ENCODE measurements around the gene C2orf68. TPM values are rescaled to one million over a fixed set of nuclear protein-coding genes. Genes with fewer than 3 reads are reported as not detected.
"Not testable (repeated sequence)": the region's sequence is repeated elsewhere in the genome, so short reads cannot be mapped to it uniquely, and the experiment has no call there.

Gene C2orf68
- polyA plus RNA-seq, 1 of the 3 experiments (the other 2 are of a cell fraction) = 14.5 TPM

DNA sequence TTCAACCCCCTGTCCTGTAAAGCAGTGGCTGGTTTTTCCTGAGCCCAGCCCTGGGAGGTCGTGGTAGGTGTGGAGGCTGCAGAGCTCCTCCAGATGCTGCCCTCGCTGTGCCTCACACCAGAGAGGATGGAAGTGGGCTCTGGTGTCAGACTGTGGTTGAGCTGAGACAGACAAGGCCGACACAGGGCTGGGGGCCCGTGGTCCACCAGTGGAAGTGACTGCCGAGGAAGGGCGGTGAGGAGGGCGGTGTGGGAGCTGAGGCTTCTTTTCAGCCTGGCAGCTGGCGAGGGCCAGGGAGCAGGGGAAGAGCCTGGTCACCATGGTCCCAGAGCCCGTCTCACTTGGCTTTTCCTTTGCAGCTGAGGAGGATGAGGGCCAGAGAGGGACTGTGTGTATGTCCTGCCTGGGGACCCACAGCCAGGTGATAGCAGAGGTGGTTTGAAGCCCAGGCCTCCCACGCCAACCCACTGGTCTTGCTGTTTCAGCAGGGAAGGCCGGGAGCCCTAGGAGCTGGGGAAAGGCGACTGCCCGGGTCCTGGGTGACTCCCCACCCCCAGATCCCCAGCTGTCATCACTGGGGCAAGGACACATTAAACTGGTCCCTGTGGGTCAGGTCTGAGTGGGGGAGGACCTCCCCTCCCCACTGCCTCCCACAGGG, 47.6 kb upstream of the C2orf68 start:
- Histone ChIP-seq H4K20me1 (ENCODE audit: insufficient read depth) (0 out of 2 replicates have a peak, but pooled peaks cover 6% of the 10 kb centered on the region), H3K36me3 (replicated peaks in 1 of 2; ENCODE audit: control insufficient read depth in 1 of 2, insufficient read depth in 2 of 2, low read length in 1 of 2) (peaks cover 0 to 4% of the 10 kb centered on the region in 2 experiments), H3K9ac (no peak overlapping the region), H3K4me1 (ENCODE audit: control insufficient read depth in 1 of 2, insufficient read depth in 2 of 2, low read depth in 1 of 2, low read length in 1 of 2) (no peaks in the 10 kb centered on the region), H2AFZ (ENCODE audit: low read depth) (no peak overlapping the region), H3K4me2 (no peak overlapping the region), H3K4me3 (ENCODE audit: low read depth in 2 of 2, low read length in 1 of 2) (no peak overlapping the region), H3K79me2 (ENCODE audit: insufficient read depth) (no peaks in the 10 kb centered on the region), H3K9me3 (no peaks in the 10 kb centered on the region), H3K27me3 (ENCODE audit: insufficient read depth) (no peaks in the 10 kb centered on the region), H3K9me2 (no peaks in the 10 kb centered on the region), H3F3A (replicated peaks; ENCODE audit: insufficient read depth) (peaks cover 6% of the 10 kb centered on the region), H3K27ac (ENCODE audit: low read depth in 2 of 2, low read length in 1 of 2) (no peak overlapping the region)
- TF ChIP-seq RXRA (IDR thresholded peaks at IDR 0.05; ENCODE audit: borderline replicate concordance, low read depth) = no peak
- no peak for TF ChIP-seq RAD21 (IDR thresholded peaks at IDR 0.05; ENCODE audit: low read length)
- TF ChIP-seq, protein P1, sequence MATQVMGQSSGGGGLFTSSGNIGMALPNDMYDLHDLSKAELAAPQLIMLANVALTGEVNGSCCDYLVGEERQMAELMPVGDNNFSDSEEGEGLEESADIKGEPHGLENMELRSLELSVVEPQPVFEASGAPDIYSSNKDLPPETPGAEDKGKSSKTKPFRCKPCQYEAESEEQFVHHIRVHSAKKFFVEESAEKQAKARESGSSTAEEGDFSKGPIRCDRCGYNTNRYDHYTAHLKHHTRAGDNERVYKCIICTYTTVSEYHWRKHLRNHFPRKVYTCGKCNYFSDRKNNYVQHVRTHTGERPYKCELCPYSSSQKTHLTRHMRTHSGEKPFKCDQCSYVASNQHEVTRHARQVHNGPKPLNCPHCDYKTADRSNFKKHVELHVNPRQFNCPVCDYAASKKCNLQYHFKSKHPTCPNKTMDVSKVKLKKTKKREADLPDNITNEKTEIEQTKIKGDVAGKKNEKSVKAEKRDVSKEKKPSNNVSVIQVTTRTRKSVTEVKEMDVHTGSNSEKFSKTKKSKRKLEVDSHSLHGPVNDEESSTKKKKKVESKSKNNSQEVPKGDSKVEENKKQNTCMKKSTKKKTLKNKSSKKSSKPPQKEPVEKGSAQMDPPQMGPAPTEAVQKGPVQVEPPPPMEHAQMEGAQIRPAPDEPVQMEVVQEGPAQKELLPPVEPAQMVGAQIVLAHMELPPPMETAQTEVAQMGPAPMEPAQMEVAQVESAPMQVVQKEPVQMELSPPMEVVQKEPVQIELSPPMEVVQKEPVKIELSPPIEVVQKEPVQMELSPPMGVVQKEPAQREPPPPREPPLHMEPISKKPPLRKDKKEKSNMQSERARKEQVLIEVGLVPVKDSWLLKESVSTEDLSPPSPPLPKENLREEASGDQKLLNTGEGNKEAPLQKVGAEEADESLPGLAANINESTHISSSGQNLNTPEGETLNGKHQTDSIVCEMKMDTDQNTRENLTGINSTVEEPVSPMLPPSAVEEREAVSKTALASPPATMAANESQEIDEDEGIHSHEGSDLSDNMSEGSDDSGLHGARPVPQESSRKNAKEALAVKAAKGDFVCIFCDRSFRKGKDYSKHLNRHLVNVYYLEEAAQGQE (IDR thresholded peaks at IDR 0.05; ENCODE audit: low read depth, low read length) = no peak
- TF ChIP-seq, protein P2, sequence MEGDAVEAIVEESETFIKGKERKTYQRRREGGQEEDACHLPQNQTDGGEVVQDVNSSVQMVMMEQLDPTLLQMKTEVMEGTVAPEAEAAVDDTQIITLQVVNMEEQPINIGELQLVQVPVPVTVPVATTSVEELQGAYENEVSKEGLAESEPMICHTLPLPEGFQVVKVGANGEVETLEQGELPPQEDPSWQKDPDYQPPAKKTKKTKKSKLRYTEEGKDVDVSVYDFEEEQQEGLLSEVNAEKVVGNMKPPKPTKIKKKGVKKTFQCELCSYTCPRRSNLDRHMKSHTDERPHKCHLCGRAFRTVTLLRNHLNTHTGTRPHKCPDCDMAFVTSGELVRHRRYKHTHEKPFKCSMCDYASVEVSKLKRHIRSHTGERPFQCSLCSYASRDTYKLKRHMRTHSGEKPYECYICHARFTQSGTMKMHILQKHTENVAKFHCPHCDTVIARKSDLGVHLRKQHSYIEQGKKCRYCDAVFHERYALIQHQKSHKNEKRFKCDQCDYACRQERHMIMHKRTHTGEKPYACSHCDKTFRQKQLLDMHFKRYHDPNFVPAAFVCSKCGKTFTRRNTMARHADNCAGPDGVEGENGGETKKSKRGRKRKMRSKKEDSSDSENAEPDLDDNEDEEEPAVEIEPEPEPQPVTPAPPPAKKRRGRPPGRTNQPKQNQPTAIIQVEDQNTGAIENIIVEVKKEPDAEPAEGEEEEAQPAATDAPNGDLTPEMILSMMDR (IDR thresholded peaks at IDR 0.05) = no peak
- TF ChIP-seq, protein P3, sequence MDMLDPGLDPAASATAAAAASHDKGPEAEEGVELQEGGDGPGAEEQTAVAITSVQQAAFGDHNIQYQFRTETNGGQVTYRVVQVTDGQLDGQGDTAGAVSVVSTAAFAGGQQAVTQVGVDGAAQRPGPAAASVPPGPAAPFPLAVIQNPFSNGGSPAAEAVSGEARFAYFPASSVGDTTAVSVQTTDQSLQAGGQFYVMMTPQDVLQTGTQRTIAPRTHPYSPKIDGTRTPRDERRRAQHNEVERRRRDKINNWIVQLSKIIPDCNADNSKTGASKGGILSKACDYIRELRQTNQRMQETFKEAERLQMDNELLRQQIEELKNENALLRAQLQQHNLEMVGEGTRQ (IDR thresholded peaks at IDR 0.05; ENCODE audit: borderline replicate concordance, low read depth, low read length) = no peak
- TF ChIP-seq, protein P4, sequence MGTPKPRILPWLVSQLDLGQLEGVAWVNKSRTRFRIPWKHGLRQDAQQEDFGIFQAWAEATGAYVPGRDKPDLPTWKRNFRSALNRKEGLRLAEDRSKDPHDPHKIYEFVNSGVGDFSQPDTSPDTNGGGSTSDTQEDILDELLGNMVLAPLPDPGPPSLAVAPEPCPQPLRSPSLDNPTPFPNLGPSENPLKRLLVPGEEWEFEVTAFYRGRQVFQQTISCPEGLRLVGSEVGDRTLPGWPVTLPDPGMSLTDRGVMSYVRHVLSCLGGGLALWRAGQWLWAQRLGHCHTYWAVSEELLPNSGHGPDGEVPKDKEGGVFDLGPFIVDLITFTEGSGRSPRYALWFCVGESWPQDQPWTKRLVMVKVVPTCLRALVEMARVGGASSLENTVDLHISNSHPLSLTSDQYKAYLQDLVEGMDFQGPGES (IDR thresholded peaks at IDR 0.05; ENCODE audit: low read depth, low read length) = no peak
- TF ChIP-seq CHD2 (IDR thresholded peaks at IDR 0.05; ENCODE audit: low read length, partially characterized antibody) = no peak
- TF ChIP-seq, protein P5, sequence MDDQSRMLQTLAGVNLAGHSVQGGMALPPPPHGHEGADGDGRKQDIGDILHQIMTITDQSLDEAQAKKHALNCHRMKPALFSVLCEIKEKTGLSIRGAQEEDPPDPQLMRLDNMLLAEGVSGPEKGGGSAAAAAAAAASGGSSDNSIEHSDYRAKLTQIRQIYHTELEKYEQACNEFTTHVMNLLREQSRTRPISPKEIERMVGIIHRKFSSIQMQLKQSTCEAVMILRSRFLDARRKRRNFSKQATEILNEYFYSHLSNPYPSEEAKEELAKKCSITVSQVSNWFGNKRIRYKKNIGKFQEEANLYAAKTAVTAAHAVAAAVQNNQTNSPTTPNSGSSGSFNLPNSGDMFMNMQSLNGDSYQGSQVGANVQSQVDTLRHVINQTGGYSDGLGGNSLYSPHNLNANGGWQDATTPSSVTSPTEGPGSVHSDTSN (IDR thresholded peaks at IDR 0.05) = no peak
- TF ChIP-seq, protein P6, sequence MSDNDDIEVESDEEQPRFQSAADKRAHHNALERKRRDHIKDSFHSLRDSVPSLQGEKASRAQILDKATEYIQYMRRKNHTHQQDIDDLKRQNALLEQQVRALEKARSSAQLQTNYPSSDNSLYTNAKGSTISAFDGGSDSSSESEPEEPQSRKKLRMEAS (IDR thresholded peaks at IDR 0.05; ENCODE audit: low read depth) = no peak
- TF ChIP-seq TCF12 (IDR thresholded peaks at IDR 0.05) = no peak
- no peak for TF ChIP-seq FOSL2 (IDR thresholded peaks at IDR 0.05; ENCODE audit: borderline replicate concordance, low read depth)
- no peak for TF ChIP-seq GATA2 (CRISPR knock-in tag; IDR thresholded peaks at IDR 0.05)
- no peak for TF ChIP-seq MXI1 (IDR thresholded peaks at IDR 0.05; ENCODE audit: low read depth, low read length)
- no peak for TF ChIP-seq RFX5 (IDR thresholded peaks at IDR 0.05; ENCODE audit: low read length)
- no peak for TF ChIP-seq GABPA (IDR thresholded peaks at IDR 0.05; ENCODE audit: low read depth)
- CTCF ChIA-PET = interaction anchor here (1.2 to 7.5 kb wide), 4 partner anchors 10 to 59 kb away, joined by 5 to 49 read pairs (median 12); no protein-coding TSS in a partner anchor
- POLR2A ChIA-PET = interaction anchor here (0.6 to 0.9 kb wide), 2 partner anchors 22 to 58 kb away, joined by 3 to 7 read pairs; no protein-coding TSS in a partner anchor
- WGBS (ENCODE audit: low lambda C conversion rate) = 87% methylated on average over 9 of the region's 13 CpGs
- no peak for DNase-seq

DNA sequence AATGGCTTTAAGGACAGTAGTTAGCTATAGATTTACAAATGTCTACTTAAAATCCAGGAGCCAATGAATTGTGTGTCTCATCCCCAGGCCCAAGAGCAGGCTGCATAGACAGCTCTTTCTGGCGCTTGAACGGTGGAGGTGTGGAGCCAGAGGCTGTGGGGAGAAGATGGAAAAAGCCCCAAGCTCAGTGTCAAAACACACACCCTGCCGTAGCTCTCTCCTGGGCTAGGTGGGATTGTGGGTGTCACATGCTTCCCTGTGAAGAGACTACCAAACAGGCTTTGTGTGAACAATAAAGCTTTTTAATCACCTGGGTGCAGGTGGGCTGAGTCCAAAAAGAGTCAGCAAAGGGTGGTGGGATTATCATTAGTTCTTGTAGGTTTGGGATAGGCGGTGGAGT, 45.5 kb upstream of the C2orf68 start:
- H3K4me2 ChIP-seq; H3K4me1 ChIP-seq (ENCODE audit: control insufficient read depth in 1 of 2, insufficient read depth in 2 of 2, low read depth in 1 of 2, low read length in 1 of 2); H3K9me2 ChIP-seq; H3K36me3 ChIP-seq (replicated peaks in 1 of 2; ENCODE audit: control insufficient read depth in 1 of 2, insufficient read depth in 2 of 2, low read length in 1 of 2); H3K27ac ChIP-seq (ENCODE audit: low read depth in 2 of 2, low read length in 1 of 2); POLR2A ChIA-PET; H3K9me3 ChIP-seq; H3K4me3 ChIP-seq (ENCODE audit: low read depth in 2 of 2, low read length in 1 of 2); H4K20me1 ChIP-seq (ENCODE audit: insufficient read depth); DNase-seq; H3K79me2 ChIP-seq (ENCODE audit: insufficient read depth); H3K9ac ChIP-seq; H2AFZ ChIP-seq (ENCODE audit: low read depth); H3K27me3 ChIP-seq (ENCODE audit: insufficient read depth): not testable (repeated sequence)
- WGBS (ENCODE audit: low lambda C conversion rate) = 97% methylated on average over 4 of the region's 4 CpGs
- H3F3A ChIP-seq (replicated peaks; ENCODE audit: insufficient read depth) = peaks cover 11% of the 10 kb centered on the region
- CTCF ChIA-PET = interaction anchor here (0.8 to 7.5 kb wide), 4 partner anchors 9 to 112 kb away, joined by 3 to 49 read pairs (median 6); no protein-coding TSS in a partner anchor
